HCT116 (cell line): ENCODE measurements around the gene IZUMO4. TPM values are rescaled to one million over a fixed set of nuclear protein-coding genes. Genes with fewer than 3 reads are reported as not detected.

Source experiments
- ATAC-seq: fragments of 200-7000 bp; cut with Tn5 transposase; 2 replicates; pipeline ENCODE4 v1.9.1; 2020; ENCODE audit warnings: mild to moderate bottlenecking, moderate library complexity
- BruUV-seq: library from RNA; stranded (reverse); fragments of 400-500 nt; replicated peaks from 2 replicates; lab custom pipeline; 2021; lab: Mats Ljungman, UMichigan
- CTCF ChIA-PET: fragments of 300-600 bp; sonication (Branson Sonifier 250); formaldehyde crosslinking; loops from one replicate; lab custom pipeline; 2021; ENCODE audit warnings: antibody characterized with exemption; lab: Charles Lee
- POLR2A ChIA-PET: fragments of 300-600, 350-600 bp; sonication (Branson Sonifier 250); formaldehyde crosslinking; loops from one replicate; lab custom pipeline; 2021; ENCODE audit warnings: antibody characterized with exemption; lab: Charles Lee
- RAD21 ChIA-PET, 2 experiments: fragments of 300-600 bp; sonication (Branson Sonifier 250); formaldehyde crosslinking; loops; one replicate each; lab custom pipeline; 2023; ENCODE audit warnings: low total read pairs in 2 of 2; ENCODE audit not compliant: uncharacterized antibody in 2 of 2, unreplicated experiment in 2 of 2, low non-redundant PET in 1 of 2; lab: Charles Lee
- DNase-seq: peaks from one replicate; pipeline ENCODE4 v3.0.0-alpha.2; 2010; ENCODE audit warnings: low read depth, low spot score
- H2AFZ ChIP-seq: fragments of 200-600 bp; shearing (Covaris generic), sonication (generic); 2 replicates; pipeline ENCODE4 v1.6.1; 2017; ENCODE audit warnings: low read depth, mixed run types, mixed read lengths, antibody characterized with exemption, low read length; ENCODE audit not compliant: poor library complexity, severe bottlenecking
- H3K27ac ChIP-seq: 2 replicates; pipeline ENCODE4 v1.5.1; 2012; ENCODE audit warnings: low read depth, low read length
- H3K27me3 ChIP-seq: fragments of 200-600 bp; sonication (generic); 2 replicates; pipeline ENCODE4 v1.6.1; 2016; ENCODE audit warnings: mixed run types, low read length, mixed read lengths; ENCODE audit not compliant: insufficient read depth
- H3K36me3 ChIP-seq, 2 experiments: fragments of 200-500 bp in 1 of 2; fragments of 200-600 bp in 1 of 2; sonication (Bioruptor generic) in 1 of 2; sonication (generic) in 1 of 2; 2 replicates each; pipeline versions ENCODE4 v1.5.1 to v1.6.1; 2014 to 2016; ENCODE audit warnings: low read length in 2 of 2, inconsistent platforms in 1 of 2, mixed read lengths in 1 of 2, mixed run types in 1 of 2; ENCODE audit not compliant: insufficient read depth in 2 of 2, control insufficient read depth in 1 of 2
- H3K4me1 ChIP-seq, 2 experiments: fragments of 200-600 bp in 1 of 2; sonication (generic) in 1 of 2; 2 replicates each; pipeline versions ENCODE4 v1.5.1 to v1.6.1; 2012 to 2017; ENCODE audit warnings: low read length in 2 of 2, inconsistent platforms in 1 of 2, mild to moderate bottlenecking in 1 of 2, mixed read lengths in 1 of 2, mixed run types in 1 of 2, moderate library complexity in 1 of 2; ENCODE audit not compliant: insufficient read depth in 2 of 2, control insufficient read depth in 1 of 2
- H3K4me2 ChIP-seq: fragments of 200-600 bp; sonication (generic); 2 replicates; pipeline ENCODE4 v1.6.1; 2017; ENCODE audit warnings: mixed run types, low read length, mixed read lengths
- H3K4me3 ChIP-seq, 2 experiments: fragments of 200-600 bp in 1 of 2; sonication (generic) in 1 of 2; replicated peaks in 1 of 2; 2 replicates each; pipeline ENCODE4 v1.5.1; 2011 to 2016; ENCODE audit warnings: low read length in 2 of 2, control low read depth in 1 of 2, low read depth in 1 of 2, mild to moderate bottlenecking in 1 of 2, mixed read lengths in 1 of 2, mixed run types in 1 of 2
- H3K79me2 ChIP-seq: fragments of 200-600 bp; sonication (generic); 2 replicates; pipeline ENCODE4 v1.6.1; 2017; ENCODE audit warnings: mild to moderate bottlenecking, mixed run types, low read length, moderate library complexity, mixed read lengths; ENCODE audit not compliant: insufficient read depth
- H3K9ac ChIP-seq: fragments of 200-600 bp; sonication (generic); 2 replicates; pipeline ENCODE4 v1.6.1; 2016; ENCODE audit warnings: low read length, mixed read lengths
- H3K9me2 ChIP-seq: fragments of 200-600 bp; sonication (generic), shearing (Covaris generic); 2 replicates; pipeline ENCODE4 v1.6.1; 2017; ENCODE audit warnings: mixed run types, mild to moderate bottlenecking, moderate library complexity; ENCODE audit not compliant: insufficient read depth
- H3K9me3 ChIP-seq, 2 experiments: fragments of 200-500 bp in 1 of 2; fragments of 200-600 bp in 1 of 2; sonication (Bioruptor generic) in 1 of 2; sonication (generic) in 1 of 2; 2 replicates each; pipeline ENCODE4 v1.6.1; 2014 to 2017; ENCODE audit warnings: low read length in 2 of 2, mixed read lengths in 2 of 2, inconsistent platforms in 1 of 2, low read depth in 1 of 2, mild to moderate bottlenecking in 1 of 2, mixed run types in 1 of 2, moderate library complexity in 1 of 2; ENCODE audit not compliant: control insufficient read depth in 1 of 2, insufficient read depth in 1 of 2
- H4K20me1 ChIP-seq: fragments of 200-600 bp; sonication (generic), shearing (Covaris generic); 2 replicates; pipeline ENCODE4 v1.6.1; 2017; ENCODE audit warnings: mixed run types, mild to moderate bottlenecking, moderate library complexity; ENCODE audit not compliant: insufficient read depth
- CBX3 ChIP-seq: IDR thresholded peaks from 2 replicates; pipeline ENCODE4 v1.6.1; 2012; ENCODE audit warnings: low read depth
- CEBPB ChIP-seq: IDR thresholded peaks from 2 replicates; pipeline ENCODE4 v1.6.1; 2012; ENCODE audit warnings: low read depth
- EGR1 ChIP-seq: IDR thresholded peaks from 2 replicates; pipeline ENCODE4 v1.6.1; 2012; ENCODE audit warnings: low read depth
- ELF1 ChIP-seq: IDR thresholded peaks from 2 replicates; pipeline ENCODE4 v1.6.1; 2012; ENCODE audit warnings: low read depth, borderline replicate concordance
- EZH2 ChIP-seq: fragments of 200-600 bp; sonication (generic); IDR thresholded peaks from 2 replicates; pipeline ENCODE4 v1.6.1; 2017; ENCODE audit warnings: antibody characterized with exemption, mixed run types
- FOSL1 ChIP-seq: IDR thresholded peaks from 2 replicates; pipeline ENCODE4 v1.6.1; 2012; ENCODE audit warnings: low read depth
- POLR2A ChIP-seq: IDR thresholded peaks from 2 replicates; pipeline ENCODE4 v1.7.0; 2011; ENCODE audit warnings: borderline replicate concordance; ENCODE audit not compliant: insufficient read depth, insufficient read length; ENCODE audit errors: extremely low read depth
- POLR2AphosphoS5 ChIP-seq: IDR thresholded peaks from 2 replicates; pipeline ENCODE4 v1.6.1; 2011; ENCODE audit warnings: mild to moderate bottlenecking, low read depth, low read length, moderate library complexity
- RAD21 ChIP-seq: IDR thresholded peaks from 2 replicates; pipeline ENCODE4 v1.6.1; 2012; ENCODE audit warnings: low read depth, mild to moderate bottlenecking
- SIN3A ChIP-seq: IDR thresholded peaks from 2 replicates; pipeline ENCODE4 v1.6.1; 2012; ENCODE audit warnings: low read depth
- SRF ChIP-seq: IDR thresholded peaks from 2 replicates; pipeline ENCODE4 v1.6.1; 2012; ENCODE audit warnings: low read depth
- TCF7L2 ChIP-seq: IDR thresholded peaks from 2 replicates; pipeline ENCODE4 v1.7.0; 2011; ENCODE audit warnings: borderline replicate concordance, inconsistent platforms; ENCODE audit not compliant: insufficient read depth, insufficient read length; ENCODE audit errors: extremely low read depth
- YY1 ChIP-seq: IDR thresholded peaks from 2 replicates; pipeline ENCODE4 v1.6.1; 2011; ENCODE audit warnings: low read length, low read depth, moderate library complexity, mild to moderate bottlenecking; ENCODE audit not compliant: insufficient replicate concordance; ENCODE audit errors: extremely low read depth
- ZBTB33 ChIP-seq: IDR thresholded peaks from 2 replicates; pipeline ENCODE4 v1.6.1; 2011; ENCODE audit warnings: mild to moderate bottlenecking, low read length, moderate library complexity; ENCODE audit not compliant: insufficient replicate concordance; ENCODE audit errors: extremely low read depth
- ZFX ChIP-seq: fragments of 450-650 bp; IDR thresholded peaks from 2 replicates; pipeline ENCODE4 v1.6.1; 2017
- ZNF274 ChIP-seq: fragments of 200-500 bp; sonication (Bioruptor generic); IDR thresholded peaks from 2 replicates; pipeline ENCODE4 v1.6.1; 2014; ENCODE audit warnings: mild to moderate bottlenecking, low read depth, low read length, inconsistent platforms
- intact Hi-C: fragments of 100-400 bp; cut with micrococcal nuclease; formaldehyde crosslinking; loops from 2 replicates; pipeline ENCODE4 v1.10.0; 2022
- total RNA-seq: library from RNA; stranded (reverse); gene quantifications from one replicate; pipeline ENCODE4 v1.2.1, GENCODE V29; 2021; ENCODE audit not compliant: unreplicated experiment
- TF ChIP-seq, protein P1 (sequence below), 3 experiments: fragments of 200-600 bp in 1 of 3; sonication (generic) in 1 of 3; IDR thresholded peaks in 2 of 3; conservative IDR thresholded peaks in 1 of 3; 2 replicates each; pipeline ENCODE4 v1.5.1; 2012 to 2017; ENCODE audit warnings: low read depth in 2 of 3, low read length in 2 of 3, antibody characterized with exemption in 1 of 3, borderline replicate concordance in 1 of 3, control low read depth in 1 of 3, mild to moderate bottlenecking in 1 of 3, mixed read lengths in 1 of 3, mixed run types in 1 of 3, moderate library complexity in 1 of 3; ENCODE audit not compliant: insufficient read depth in 1 of 3
- TF ChIP-seq, protein P2 (sequence below): IDR thresholded peaks from 2 replicates; pipeline ENCODE4 v1.6.1; 2012
- TF ChIP-seq, protein P3 (sequence below): IDR thresholded peaks from 2 replicates; pipeline ENCODE4 v1.6.1; 2012

The IZUMO4 gene
- total RNA-seq, 1 experiment from 2014 or later: 6.1 TPM

DNA sequence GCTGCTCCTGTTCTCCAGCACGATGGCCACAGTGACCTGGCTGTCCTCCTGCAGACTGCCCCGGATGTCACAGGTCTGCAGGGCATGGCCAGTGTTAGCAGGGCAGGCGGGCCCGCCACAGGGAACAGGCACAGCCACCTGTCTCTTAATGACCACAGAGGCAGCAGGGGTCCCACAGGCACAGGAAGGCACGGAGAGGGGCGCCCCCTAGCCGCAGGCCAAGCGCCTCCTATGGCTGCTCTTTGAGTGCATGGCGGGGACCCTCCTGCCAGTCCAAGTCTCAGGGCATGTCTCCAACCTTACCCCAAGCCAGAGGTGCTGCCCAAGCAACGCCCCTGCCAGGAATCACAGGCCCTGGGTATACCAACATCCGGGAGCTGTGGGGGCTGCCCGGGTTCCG is 14.1 kb downstream of the IZUMO4 start:
- Histone ChIP-seq H3K9me3 (no peaks in the 10 kb centered on the region; a peak in 1 of 4 replicates), H3K36me3 (peaks cover 41 to 48% of the 10 kb centered on the region in 2 experiments; a peak in 3 of 4 replicates), H3K27me3 (no peaks in the 10 kb centered on the region), H2AFZ (no peak overlapping the region), H3K9ac (no peak overlapping the region), H3K4me1 (no peaks in the 10 kb centered on the region), H3K9me2 (no peaks in the 10 kb centered on the region), H3K4me2 (no peak overlapping the region), H4K20me1 (no peaks in the 10 kb centered on the region), H3K27ac (no peak overlapping the region), H3K79me2 (no peaks in the 10 kb centered on the region; the same call in 1 of the 2 replicates), H3K4me3 (no peak overlapping the region)
- CTCF ChIA-PET: no interaction called here
- intact Hi-C loops: no loop called here
- TF ChIP-seq FOSL1: no peak
- TF ChIP-seq EGR1: no peak
- TF ChIP-seq POLR2AphosphoS5: no peak
- TF ChIP-seq, protein P1, sequence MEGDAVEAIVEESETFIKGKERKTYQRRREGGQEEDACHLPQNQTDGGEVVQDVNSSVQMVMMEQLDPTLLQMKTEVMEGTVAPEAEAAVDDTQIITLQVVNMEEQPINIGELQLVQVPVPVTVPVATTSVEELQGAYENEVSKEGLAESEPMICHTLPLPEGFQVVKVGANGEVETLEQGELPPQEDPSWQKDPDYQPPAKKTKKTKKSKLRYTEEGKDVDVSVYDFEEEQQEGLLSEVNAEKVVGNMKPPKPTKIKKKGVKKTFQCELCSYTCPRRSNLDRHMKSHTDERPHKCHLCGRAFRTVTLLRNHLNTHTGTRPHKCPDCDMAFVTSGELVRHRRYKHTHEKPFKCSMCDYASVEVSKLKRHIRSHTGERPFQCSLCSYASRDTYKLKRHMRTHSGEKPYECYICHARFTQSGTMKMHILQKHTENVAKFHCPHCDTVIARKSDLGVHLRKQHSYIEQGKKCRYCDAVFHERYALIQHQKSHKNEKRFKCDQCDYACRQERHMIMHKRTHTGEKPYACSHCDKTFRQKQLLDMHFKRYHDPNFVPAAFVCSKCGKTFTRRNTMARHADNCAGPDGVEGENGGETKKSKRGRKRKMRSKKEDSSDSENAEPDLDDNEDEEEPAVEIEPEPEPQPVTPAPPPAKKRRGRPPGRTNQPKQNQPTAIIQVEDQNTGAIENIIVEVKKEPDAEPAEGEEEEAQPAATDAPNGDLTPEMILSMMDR (IDR thresholded peaks at IDR 0.05 in 2 of 3, conservative IDR thresholded peaks at IDR 0.05 in 1 of 3; ENCODE audit: borderline replicate concordance in 1 of 3, insufficient read depth in 1 of 3, low read depth in 2 of 3, low read length in 2 of 3): peak in 2 of 3 experiments; percentile 6 to 7; a peak in 1 of 6 replicates
- no TSS peak for BruUV-seq
- RAD21 ChIA-PET: no interaction called here
- ATAC-seq: peak; percentile 20; the same call in 1 of the 2 replicates
- POLR2A ChIA-PET: no interaction called here
- no peak for DNase-seq

GRCh38 chr19:2111425-2111824 is 14.7 kb downstream of the IZUMO4 start:
- H3K27ac ChIP-seq: no peak overlapping the region
- H3K79me2 ChIP-seq: no peaks in the 10 kb centered on the region; the same call in 1 of the 2 replicates
- no peak overlapping the region for H2AFZ ChIP-seq
- intact Hi-C loops: no loop called here
- H3K9me2 ChIP-seq: no peaks in the 10 kb centered on the region
- ChIA-PET CTCF (no interaction called here), RAD21 (no interaction called here), POLR2A (no interaction called here)
- no peaks in the 10 kb centered on the region for H3K9me3 ChIP-seq
- H3K36me3 ChIP-seq: peaks cover 43% of the 10 kb centered on the region in 2 experiments; a peak in 3 of 4 replicates
- H3K4me2 ChIP-seq: no peak overlapping the region
- no peaks in the 10 kb centered on the region for H4K20me1 ChIP-seq
- H3K4me3 ChIP-seq: no peak overlapping the region
- H3K4me1 ChIP-seq: no peaks in the 10 kb centered on the region
- no peaks in the 10 kb centered on the region for H3K27me3 ChIP-seq
- H3K9ac ChIP-seq: no peak overlapping the region
- ATAC-seq (no peak), DNase-seq (no peak)
- BruUV-seq: no TSS peak
- TF ChIP-seq YY1: no peak
- no peak for TF ChIP-seq TCF7L2
- no peak for TF ChIP-seq CBX3
- TF ChIP-seq ELF1: no peak
- TF ChIP-seq SRF: no peak
- no peak for TF ChIP-seq EZH2
- no peak for TF ChIP-seq CEBPB
- no peak for TF ChIP-seq SIN3A
- TF ChIP-seq, protein P2, sequence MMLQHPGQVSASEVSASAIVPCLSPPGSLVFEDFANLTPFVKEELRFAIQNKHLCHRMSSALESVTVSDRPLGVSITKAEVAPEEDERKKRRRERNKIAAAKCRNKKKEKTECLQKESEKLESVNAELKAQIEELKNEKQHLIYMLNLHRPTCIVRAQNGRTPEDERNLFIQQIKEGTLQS: no peak
- TF ChIP-seq POLR2AphosphoS5: no peak
- no peak for TF ChIP-seq POLR2A
- no peak for TF ChIP-seq ZFX
- TF ChIP-seq, protein P3, sequence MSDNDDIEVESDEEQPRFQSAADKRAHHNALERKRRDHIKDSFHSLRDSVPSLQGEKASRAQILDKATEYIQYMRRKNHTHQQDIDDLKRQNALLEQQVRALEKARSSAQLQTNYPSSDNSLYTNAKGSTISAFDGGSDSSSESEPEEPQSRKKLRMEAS: no peak
- TF ChIP-seq ZNF274: no peak
- no peak for TF ChIP-seq ZBTB33
- no peak for TF ChIP-seq RAD21
